Measurements from ENCODE around the gene RPS14. TPM values are rescaled to one million over a fixed set of nuclear protein-coding genes. Genes with fewer than 3 reads are reported as not detected.

The RPS14 gene
- total and polyA plus RNA-seq, 2 of the 4 experiments (the other 2 are of a cell fraction) = 6,296 to 7,310 TPM

DNA sequence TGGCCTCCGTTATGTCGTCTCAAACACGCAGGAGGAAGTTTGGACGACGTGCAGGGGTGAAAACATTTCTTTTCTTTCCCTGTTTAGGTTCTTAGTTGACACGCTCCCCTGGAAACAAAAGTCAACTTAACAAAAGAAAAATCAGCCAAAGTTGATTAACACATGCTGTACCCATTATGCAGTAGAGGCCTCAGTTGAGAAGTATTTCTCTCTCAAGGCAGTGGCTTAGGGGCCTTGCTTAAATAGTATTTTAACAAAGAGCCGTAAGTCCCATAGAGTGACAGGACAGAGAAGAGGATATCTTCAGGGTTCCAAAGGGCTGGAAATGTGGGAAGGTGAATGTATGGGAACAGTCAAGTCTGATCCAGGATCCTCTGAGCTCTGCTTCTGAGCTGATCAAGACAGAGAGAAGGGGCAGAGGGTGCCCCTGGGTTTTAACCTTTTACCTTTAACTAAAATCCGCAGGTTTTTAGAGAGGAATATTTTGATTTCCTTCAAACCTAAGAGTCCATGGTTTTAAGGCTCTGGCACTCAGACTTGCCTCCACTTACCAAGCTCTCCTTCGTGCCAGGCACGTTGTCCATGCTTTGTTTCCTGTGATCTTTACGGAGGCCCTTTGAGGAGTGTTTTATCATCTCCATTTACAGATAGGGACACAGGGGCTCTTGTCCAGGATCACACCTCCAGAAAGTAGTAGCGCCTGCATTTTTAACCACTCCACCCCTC is 36.2 kb downstream of the RPS14 start:
- no peak for DNase-seq
- CTCF ChIA-PET = no interaction called here

More for the DNA sequence above, 36.2 kb downstream of the RPS14 start:
- Histone ChIP-seq H3K23ac (ENCODE audit: low read depth, low read length) (no peak overlapping the region), H3K27me3 (ENCODE audit: control insufficient read depth, insufficient read depth, low read length) (0 out of 2 replicates have a peak, but pooled peaks cover 1% of the 10 kb centered on the region), H3K79me1 (ENCODE audit: low read depth in 1 of 2, low read length in 2 of 2) (no peaks in the 10 kb centered on the region), H4K5ac (ENCODE audit: low read depth, low read length) (no peak overlapping the region), H2BK5ac (ENCODE audit: low read depth, low read length, poor library complexity, severe bottlenecking) (no peak overlapping the region), H3K56ac (ENCODE audit: extremely low read depth, insufficient read depth, low read length) (no peak overlapping the region), H2BK120ac (ENCODE audit: low read depth, low read length) (0 out of 2 replicates have a peak overlapping the region, but pooled peaks have one; percentile 14), H3K4me1 (ENCODE audit: control insufficient read depth, insufficient read depth, low read length) (no peaks in the 10 kb centered on the region), H4K8ac (ENCODE audit: low read depth in 2 of 2, low read length in 2 of 2) (no peak overlapping the region), H2BK15ac (ENCODE audit: low read depth, low read length) (no peak overlapping the region), H2AK9ac (replicated peaks; ENCODE audit: low read depth, low read length, poor library complexity) (no peak overlapping the region), H3K18ac (ENCODE audit: low read depth, low read length) (no peak overlapping the region), H2BK20ac (ENCODE audit: low read depth, low read length) (no peak overlapping the region), H3K9me3 (ENCODE audit: control insufficient read depth, insufficient read depth, low read length) (no peaks in the 10 kb centered on the region), H4K20me1 (ENCODE audit: insufficient read depth, low read length) (no peaks in the 10 kb centered on the region), H3K27ac (ENCODE audit: insufficient read depth, low read length) (no peak overlapping the region), H4K91ac (ENCODE audit: insufficient read depth, low read depth, low read length) (no peak overlapping the region), H3K4me2 (ENCODE audit: low read depth, low read length) (no peak overlapping the region), H3K36me3 (ENCODE audit: control insufficient read depth, insufficient read depth, low read length) (no peaks in the 10 kb centered on the region), H2AFZ (replicated peaks; ENCODE audit: low read length, poor library complexity) (peak overlapping the region; percentile 43), H3K4ac (ENCODE audit: low read depth, low read length) (no peak overlapping the region), H3K4me3 (ENCODE audit: insufficient read depth, low read depth, low read length) (no peak overlapping the region), H3K9me1 (ENCODE audit: insufficient read depth, low read length) (peaks cover 3% of the 10 kb centered on the region; the same call in 1 of the 2 replicates), H3K9ac (ENCODE audit: low read depth, low read length) (no peak overlapping the region), H3K14ac (replicated peaks; ENCODE audit: low read depth, low read length) (no peak overlapping the region; the same call in 1 of the 2 replicates), H2AK5ac (ENCODE audit: low read depth, low read length) (no peak overlapping the region)
- POLR2A ChIA-PET (ENCODE audit: unreplicated experiment) = no interaction called here
- ATAC-seq (ENCODE audit: low read depth) = no peak
- in situ Hi-C loops (cut with MboI; ENCODE audit: low sequenced_read_pairs) (no loop called here), intact Hi-C loops (cut with micrococcal nuclease) (no loop called here), dilution Hi-C loops (cut with HindIII; ENCODE audit: low sequenced_read_pairs, unreplicated experiment) (no loop called here)
- 100% methylated on average over 1 of the region's 12 CpGs; no CpG with 5 or more reads in 1 of the 2 experiments for WGBS, 2 experiments (ENCODE audit: extremely low coverage in 2 of 2, insufficient read length in 1 of 2)
- no TSS peak for BruUV-seq (replicated peaks)
- TF ChIP-seq CEBPB (IDR thresholded peaks at IDR 0.05; ENCODE audit: low read depth, low read length) = no peak
- no peak for TF ChIP-seq RFX5 (IDR thresholded peaks at IDR 0.05; ENCODE audit: low read depth, low read length)
- TF ChIP-seq RAD21 (IDR thresholded peaks at IDR 0.05; ENCODE audit: low read length) = no peak
- no peak for TF ChIP-seq MAFK (IDR thresholded peaks at IDR 0.05; ENCODE audit: low read depth, low read length)
- no peak for TF ChIP-seq BHLHE40 (IDR thresholded peaks at IDR 0.05; ENCODE audit: low read depth, low read length)
- no peak for TF ChIP-seq FOS (IDR thresholded peaks at IDR 0.05; ENCODE audit: low read depth, low read length)
- no peak for TF ChIP-seq CTCF (conservative IDR thresholded peaks at IDR 0.05; ENCODE audit: low read depth, low read length)
- no peak for TF ChIP-seq SMC3 (IDR thresholded peaks at IDR 0.05; ENCODE audit: low read depth, low read length)
- TF ChIP-seq CHD1 (IDR thresholded peaks at IDR 0.05; ENCODE audit: low read depth, low read length) = no peak
- TF ChIP-seq, protein P1, sequence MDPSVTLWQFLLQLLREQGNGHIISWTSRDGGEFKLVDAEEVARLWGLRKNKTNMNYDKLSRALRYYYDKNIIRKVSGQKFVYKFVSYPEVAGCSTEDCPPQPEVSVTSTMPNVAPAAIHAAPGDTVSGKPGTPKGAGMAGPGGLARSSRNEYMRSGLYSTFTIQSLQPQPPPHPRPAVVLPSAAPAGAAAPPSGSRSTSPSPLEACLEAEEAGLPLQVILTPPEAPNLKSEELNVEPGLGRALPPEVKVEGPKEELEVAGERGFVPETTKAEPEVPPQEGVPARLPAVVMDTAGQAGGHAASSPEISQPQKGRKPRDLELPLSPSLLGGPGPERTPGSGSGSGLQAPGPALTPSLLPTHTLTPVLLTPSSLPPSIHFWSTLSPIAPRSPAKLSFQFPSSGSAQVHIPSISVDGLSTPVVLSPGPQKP (IDR thresholded peaks at IDR 0.05; ENCODE audit: borderline replicate concordance, low read depth, low read length) = no peak
- no peak for TF ChIP-seq POLR2A (IDR thresholded peaks at IDR 0.05; ENCODE audit: low read depth, low read length)
- no peak for TF ChIP-seq MAZ (IDR thresholded peaks at IDR 0.05; ENCODE audit: borderline replicate concordance, low read depth, low read length)
- no peak for TF ChIP-seq MXI1 (IDR thresholded peaks at IDR 0.05; ENCODE audit: borderline replicate concordance, low read depth, low read length)
- TF ChIP-seq RCOR1 (IDR thresholded peaks at IDR 0.05; ENCODE audit: insufficient replicate concordance, low read length) = no peak
